ENCODE measurements around the gene ITIH2.
"Not testable (repeated sequence)": the region's sequence is repeated elsewhere in the genome, so short reads cannot be mapped to it uniquely, and the experiment has no call there.

The ITIH2 gene

GRCh38 chr10:7703140-7703539 is at the start of gene ITIH2:
ITIH2 (plus strand) TSS chr10:7703316; CDS start chr10:7703435, 119 bp downstream.
- no peak for DNase-seq

DNA sequence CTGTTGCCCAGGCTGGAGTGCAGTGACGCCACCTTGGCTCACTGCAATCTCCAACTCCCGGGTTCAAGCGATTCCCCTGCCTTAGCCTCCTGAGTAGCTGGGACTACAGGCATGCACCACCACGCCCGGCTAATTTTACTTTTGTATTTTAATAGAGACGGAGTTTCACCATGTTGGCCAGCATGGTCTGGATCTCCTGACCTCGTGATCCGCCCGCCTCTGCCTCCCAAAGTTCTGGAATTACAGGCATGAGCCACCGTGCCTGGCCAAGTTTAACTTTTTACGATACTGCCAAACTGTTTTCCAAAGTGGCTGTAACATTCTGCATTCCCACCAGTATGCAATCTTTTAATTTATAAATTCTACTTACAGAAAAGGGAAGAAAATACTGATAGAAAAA is 46.0 kb upstream of the ITIH2 start:
- not testable (repeated sequence) for DNase-seq

DNA sequence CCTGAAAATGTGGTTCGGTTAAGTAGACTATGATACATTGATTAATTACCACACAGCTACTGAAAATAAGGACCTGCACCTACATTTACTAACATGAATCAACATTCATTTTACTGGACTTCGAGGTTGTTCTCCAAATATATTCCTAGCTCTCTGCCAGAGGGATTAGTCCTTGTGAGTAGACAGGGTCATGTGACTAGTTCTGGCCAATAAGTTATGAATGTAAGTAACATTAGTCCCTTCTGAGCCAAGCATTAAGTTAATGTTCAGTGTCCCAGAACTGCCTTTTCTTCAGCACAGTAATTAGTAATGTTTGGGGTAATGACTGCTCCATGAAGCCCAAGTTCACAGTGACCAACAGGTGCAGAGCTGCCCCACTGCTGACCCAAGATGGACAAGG is 45.6 kb upstream of the ITIH2 start:
- no peak for DNase-seq

DNA sequence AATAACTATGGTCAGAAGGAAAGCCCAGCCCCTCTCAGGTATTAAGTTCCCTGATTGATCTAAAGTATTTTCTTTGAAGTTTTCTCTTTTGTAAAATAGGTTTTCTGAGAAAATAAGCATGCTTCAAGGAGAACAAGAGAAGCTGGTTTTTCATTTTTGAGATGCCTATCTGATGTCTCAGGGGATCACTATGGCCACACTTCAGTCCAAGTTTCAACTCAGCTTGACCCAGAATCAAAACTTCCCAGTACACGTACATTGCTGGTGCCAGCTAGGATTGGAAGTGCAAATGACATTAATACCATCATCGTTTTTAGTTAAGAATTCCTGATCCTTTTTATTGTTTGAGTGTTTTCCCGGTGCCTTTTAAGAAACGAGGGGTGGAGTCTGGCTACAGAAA is 43.6 kb upstream of the ITIH2 start:
- DNase-seq = no peak

- DNase-seq = no peak
Measured at GRCh38 chr10:7662522-7662921, 40.6 kb upstream of the ITIH2 start.

- no peak for DNase-seq
Measured at GRCh38 chr10:7664707-7665106, 38.4 kb upstream of the ITIH2 start.

GRCh38 chr10:7665767-7666166 is 37.3 kb upstream of the ITIH2 start:
- no peak for DNase-seq

DNA sequence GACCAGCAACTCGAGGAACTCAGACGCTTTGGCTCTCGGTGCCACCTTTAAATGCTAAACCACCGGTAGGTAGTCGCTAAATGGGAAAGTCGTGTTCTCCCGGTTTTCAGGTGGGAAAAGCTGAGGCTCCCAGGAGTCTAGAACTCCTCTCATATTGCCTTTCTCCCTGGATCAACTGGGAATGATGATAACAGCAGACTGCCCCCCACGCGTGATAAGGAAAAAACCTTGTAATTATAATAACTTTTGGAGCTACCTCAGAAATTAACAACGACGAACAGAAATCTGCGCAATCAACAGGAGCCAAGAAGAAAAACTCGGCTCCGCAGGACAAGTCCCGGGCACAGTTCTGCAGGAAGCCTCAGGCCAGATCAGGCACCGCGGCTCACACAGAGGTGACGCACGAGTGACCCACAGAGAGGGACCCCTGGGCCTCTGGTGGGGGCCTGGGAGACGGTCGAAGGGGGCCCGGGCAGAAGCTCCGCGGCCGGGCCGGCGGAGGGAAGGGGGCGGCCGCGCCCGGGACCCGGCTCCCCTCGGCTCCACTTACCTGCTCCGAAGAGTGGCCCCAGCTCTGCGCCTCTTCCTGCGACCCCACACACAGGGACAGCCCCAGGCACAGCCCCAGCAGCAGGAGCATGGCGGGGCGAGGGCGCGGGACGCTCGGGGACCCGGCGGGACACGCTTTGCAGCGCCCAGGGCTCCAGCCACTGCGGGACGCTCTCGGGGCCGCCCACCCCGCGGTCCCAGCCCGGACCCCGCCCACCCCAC is 36.7 kb upstream of the ITIH2 start, which contains the start of gene ITIH5:
TSS of gene ITIH5 (minus strand) at position 714 of the 771 bp plus-strand sequence. CDS start at position 640, 74 bp downstream.
- DNase-seq = no peak

- DNase-seq = no peak
Measured at GRCh38 chr10:7667262-7668141, 35.6 kb upstream of the ITIH2 start.

DNA sequence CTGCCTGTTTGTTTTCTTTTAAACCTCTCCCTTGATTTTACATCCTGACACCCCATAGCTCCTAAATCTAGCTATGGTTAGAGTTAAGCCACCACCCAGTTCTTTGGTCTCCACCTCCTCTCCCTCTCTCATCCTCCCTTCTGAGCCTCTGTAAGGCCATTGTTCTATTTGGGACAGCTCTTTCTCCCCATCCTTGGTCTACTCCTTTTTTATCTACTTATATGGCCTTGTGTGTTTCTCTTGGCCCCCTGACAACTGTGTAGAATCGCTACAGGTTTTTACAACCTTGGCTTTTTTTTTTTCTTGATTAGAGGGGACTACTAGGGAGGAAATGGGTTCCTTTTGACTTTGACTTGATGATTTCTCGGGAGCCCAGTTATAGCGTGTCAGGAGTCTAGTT is 33.0 kb upstream of the ITIH2 start:
- no peak for DNase-seq

- DNase-seq = no peak
Measured at GRCh38 chr10:7672341-7673134, 30.6 kb upstream of the ITIH2 start.

- DNase-seq = no peak
Measured at GRCh38 chr10:7679256-7679655, 23.9 kb upstream of the ITIH2 start.

GRCh38 chr10:7680078-7680477 is 23.0 kb upstream of the ITIH2 start:
- DNase-seq = not testable (repeated sequence)

- no peak for DNase-seq
Measured at GRCh38 chr10:7686351-7687171, 16.6 kb upstream of the ITIH2 start.

DNA sequence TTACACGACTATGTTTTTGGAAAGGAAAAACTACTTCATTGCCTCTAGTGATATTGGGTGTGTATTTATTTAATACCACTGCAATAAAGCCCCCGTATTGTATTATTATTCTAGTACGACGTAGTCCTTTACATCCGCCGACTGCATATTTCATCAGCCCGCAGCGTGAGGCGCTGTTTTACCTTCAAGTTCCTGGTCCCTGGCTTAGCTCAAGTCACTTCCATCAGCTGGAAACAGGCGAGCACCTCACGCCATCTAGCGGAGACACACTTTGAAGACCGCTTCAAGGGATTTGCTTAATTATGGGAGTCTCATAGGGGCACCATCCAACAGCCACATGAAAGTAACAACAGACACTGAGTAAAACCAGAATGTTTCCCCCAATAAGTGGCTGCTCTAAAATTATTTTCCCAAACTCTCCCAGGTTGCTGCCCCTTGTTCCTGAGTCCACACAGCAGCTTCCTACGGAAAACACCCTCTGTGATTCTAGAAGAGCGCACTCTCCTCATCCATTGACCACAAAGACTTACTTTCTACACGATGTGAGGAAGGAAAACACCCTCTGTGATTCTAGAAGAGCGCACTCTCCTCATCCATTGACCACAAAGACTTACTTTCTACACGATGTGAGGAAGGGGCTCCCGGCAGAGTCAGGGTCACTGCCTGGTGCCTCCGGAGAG is 15.7 kb upstream of the ITIH2 start:
- DNase-seq = peak; percentile 82

GRCh38 chr10:7689591-7689990 is 13.5 kb upstream of the ITIH2 start:
- no peak for DNase-seq

DNA sequence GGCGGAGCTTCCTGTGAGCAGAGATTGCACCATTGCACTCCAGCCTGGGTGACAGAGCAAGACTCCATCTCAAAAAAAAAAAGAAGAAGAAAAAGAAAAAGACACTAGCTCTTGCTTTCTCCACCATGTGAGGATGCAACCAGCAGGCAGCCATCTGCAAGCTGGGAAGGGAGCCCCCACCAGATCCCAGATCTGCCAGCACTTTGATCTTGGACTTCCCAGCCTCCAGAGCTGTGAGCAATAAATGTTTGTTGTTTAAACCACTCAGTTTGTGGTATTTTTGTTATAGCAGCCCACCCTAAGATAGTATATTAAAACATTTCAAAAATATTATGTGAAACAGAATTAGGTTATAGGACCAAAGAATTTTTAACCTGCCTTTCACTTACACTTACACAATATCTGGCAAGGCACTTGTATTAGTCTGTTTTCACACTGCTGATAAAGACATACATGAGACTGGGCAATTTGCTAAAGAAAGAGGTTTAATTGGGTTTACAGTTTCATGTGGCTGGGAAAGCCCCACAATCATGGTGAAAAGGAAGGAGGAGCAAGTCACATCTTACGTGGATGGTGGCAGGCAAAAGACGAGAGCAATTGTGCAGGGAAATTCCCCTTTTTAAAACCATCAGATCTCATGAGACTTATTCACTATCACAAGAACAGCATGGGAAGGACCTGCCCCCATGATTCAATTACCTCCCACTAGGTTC is 12.1 kb upstream of the ITIH2 start:
- not testable (repeated sequence) for DNase-seq

DNA sequence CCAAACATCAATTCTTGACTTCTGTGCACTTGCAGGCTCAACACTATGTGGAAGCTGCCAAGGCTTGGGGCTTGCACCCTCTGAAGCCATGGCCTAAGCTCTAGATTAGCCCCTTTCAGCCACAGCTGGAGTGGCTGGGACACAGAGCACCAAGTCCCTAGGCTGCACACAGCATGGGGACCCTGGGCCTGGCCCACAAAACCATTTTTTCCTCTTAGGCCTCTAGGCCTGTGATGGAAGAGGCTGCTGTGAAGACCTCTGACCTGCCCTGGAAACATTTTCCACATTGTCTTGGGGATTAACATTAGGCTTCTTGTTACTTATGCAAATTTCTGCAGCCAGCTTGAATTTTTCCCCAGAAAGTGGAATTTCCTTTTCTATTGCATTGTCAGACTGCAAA is 10.7 kb upstream of the ITIH2 start:
- not testable (repeated sequence) for DNase-seq

- DNase-seq = not testable (repeated sequence)
Measured at GRCh38 chr10:7693194-7693593, 9.9 kb upstream of the ITIH2 start.

GRCh38 chr10:7696545-7696944 is 6.6 kb upstream of the ITIH2 start:
- no peak for DNase-seq

DNA sequence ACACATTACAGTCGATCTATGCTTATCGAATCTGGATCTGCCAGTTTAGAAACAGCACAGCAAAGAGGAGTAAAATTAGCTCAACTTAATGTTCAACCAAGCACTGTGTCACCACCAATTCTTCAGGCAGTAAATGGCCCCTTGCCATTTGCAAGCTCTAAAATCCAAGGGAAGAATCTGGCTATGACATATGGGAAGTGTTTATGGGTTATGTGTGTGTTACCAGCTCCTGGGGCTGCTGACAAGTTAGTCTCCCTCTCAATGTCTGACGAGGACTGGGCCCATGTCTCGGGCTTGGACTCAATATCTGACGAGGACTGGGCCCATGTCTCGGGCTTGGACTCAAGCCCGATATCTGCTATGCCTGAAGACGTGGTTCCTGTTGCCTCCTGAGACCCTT is 5.7 kb upstream of the ITIH2 start:
- DNase-seq = no peak
